NCI-H2107 (cell line): Measurements from ENCODE around the gene PTRH2.
"Not testable (repeated sequence)": the region's sequence is repeated elsewhere in the genome, so short reads cannot be mapped to it uniquely, and the experiment has no call there.

Experiments
- DNase-seq: peaks from one replicate; lab custom pipeline; 2025; lab: John Stamatoyannopoulos, UW

The PTRH2 gene

DNA sequence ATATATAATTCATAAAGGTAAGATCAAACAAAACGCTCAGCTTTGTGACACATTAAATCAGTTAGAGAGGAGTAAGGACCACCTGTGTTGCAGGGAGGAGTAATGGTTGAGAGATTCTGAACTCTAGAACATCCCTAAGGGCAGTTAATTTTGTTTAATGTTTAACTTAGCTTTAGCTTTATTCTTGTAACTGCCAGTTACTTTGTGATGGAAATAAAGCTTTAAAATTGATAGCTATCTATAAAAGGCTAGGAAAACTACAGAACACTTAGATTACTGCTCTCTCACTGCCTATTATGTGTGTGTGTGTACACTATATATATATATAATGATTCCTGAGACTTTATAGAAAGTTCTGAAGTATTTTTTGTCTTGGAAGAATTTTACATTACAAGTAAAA is 37.8 kb downstream of the PTRH2 start:
- no peak for DNase-seq

DNA sequence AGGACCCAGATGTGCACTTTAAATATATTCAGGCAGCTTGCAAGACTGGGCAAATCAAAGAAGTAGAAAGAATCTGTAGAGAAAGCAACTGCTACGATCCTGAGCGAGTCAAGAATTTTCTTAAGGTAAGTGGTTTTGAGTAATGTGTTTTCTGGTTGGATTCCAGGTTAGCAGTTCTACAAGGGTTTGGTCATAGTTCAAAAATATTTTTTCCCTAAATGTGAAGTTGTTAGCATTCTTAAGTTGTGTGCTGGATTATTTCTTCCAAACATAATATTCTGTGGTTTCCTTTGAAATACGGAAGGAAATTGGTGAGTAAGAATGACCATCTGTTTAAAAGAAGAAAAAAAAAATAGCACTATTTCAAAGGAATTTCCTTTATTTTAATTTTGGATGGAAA is 38.4 kb downstream of the PTRH2 start:
- DNase-seq: no peak

DNA sequence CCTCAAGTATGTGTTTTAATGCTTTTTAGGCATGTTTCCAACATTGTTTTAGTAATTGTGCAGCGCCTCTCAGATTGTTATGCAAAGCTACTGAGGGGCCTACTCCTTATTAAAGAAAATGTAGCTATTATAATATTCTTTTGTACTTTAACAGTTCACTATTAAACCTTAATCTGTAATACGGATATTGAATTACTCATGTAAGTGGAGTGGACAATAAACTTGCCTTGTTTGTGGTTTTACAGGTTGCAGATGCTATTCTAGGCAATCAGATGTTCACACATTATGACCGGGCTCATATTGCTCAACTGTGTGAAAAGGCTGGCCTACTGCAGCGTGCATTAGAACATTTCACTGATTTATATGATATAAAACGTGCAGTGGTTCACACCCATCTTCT is 41.0 kb downstream of the PTRH2 start:
- DNase-seq: peak; percentile 88

DNA sequence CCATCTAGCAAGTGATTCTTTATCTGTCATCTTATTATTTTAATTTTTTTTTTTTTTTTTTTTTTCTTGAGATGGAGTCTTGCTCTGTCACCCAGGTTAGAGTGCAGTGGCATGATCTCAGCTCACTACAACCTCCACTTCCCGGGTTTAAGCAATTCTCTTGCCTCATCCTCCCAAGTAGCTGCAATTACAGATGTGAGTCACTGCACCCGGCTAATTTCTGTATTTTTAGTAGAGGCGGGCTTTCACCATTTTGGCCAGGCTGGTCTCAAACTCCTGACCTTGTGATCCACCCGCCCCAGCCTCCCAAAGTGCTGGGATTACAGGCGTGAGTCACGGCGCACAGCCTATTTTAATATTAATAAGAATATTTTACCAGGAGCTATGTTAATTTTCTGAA is 50.6 kb downstream of the PTRH2 start:
- DNase-seq: not testable (repeated sequence)

DNA sequence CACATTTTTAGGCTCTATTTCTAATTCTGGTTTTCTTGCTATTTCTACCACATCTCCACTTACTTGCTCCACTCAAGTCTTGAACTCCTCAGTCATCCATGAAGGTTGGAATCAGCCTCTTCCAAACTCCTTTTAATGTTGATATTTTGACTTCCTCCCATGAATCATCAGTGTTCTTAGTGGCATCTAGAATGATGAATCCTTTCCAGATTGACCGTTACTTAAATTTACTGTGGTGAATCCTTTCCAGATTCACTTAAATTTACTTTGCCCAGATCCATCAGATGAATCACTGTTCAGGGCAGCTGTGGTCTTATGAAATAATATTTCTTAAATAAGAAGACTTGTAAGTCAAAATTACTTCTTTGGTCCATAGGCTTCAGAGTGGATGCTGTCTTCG is 55.1 kb downstream of the PTRH2 start:
- DNase-seq: no peak

DNA sequence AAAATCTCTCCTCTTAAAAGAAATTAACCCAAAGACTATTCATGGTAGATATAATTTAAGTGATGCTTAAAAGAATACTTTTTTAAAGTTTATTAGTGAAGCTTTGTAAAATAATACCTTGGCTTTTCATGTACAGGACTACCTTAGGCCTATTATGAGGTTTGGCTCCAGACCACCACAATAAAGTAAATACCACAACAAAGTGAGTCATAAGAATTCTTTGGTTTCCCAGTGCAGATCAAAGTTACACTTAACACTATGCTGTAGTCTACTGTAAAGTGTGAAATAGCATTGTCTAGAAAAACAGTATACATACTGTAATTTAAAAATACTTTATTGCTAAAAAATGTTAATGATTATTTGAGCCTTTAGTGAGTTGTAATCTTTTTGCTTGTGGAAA is 55.9 kb downstream of the PTRH2 start:
- DNase-seq: no peak

DNA sequence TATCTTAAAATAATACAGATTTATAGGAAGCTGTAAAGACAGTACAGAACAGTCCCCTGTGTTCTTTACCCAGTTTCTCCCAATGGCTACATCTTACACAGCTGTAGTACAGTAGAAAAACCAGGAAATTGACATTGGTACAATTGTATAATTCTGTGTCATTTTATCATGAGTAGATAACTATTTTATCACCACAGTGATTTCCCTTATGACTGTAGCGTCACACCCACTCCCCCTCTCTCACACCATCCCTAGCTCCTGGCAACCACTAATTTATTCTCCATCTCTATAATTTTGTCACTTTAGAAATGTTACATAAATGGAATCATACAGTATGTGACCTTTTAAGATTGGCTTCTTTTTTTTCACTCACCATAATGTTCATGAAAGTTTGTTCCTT is 56.6 kb downstream of the PTRH2 start:
- DNase-seq: no peak

DNA sequence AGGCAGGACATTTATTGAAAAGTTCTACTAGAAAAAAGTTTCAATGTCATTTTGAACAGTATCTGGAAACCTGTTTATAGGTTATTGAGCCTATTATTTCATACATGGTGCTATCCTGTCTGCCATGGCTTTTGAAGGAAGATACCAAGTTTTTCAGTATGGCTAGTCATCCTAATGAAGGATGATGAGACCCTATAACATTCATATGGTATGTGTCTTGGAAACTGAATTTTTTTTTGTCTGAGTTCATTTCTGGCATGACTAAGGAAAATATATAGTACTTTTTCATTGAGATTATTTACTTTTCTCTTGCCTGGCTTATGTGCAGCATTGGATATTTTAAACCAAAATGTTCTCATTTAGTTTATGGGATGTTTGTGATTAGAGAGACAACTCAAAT is 57.3 kb downstream of the PTRH2 start:
- no peak for DNase-seq
